ENCODE measurements around the gene NMD3.

DNA sequence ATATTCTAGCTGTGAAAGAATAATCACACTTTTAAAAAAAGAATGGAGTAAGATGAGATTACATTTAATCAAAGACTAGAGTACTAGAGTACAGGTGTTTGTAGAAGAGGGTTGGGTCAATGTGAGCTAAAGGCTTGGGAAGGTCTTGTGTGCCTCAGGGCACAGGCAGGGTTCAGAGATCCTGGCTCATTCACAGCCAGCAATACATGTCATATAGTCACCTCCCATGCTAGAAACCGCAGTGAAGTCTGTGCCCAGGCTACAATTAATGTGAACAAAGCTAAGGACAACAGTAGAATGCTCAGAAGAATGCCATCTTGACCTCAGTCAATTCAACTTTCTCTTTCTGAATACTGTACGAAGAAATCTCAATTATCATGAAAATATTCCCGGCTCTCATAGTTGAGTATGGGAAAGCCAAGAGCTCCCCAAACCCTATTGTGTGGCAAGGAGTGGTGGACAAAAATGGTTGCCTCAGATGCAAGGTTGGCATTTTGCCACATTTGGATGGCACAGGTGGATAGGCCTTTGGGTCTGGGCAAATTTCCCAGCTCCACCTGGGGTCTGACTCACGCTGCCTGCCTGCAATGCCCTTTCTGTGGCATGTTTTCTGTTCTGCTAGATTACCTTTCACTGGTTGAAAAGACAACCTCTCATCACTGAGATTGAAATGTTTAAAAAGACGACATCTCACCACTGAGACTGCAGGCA is 70.2 kb downstream of the NMD3 start:
- TF ChIP-seq, protein P1, sequence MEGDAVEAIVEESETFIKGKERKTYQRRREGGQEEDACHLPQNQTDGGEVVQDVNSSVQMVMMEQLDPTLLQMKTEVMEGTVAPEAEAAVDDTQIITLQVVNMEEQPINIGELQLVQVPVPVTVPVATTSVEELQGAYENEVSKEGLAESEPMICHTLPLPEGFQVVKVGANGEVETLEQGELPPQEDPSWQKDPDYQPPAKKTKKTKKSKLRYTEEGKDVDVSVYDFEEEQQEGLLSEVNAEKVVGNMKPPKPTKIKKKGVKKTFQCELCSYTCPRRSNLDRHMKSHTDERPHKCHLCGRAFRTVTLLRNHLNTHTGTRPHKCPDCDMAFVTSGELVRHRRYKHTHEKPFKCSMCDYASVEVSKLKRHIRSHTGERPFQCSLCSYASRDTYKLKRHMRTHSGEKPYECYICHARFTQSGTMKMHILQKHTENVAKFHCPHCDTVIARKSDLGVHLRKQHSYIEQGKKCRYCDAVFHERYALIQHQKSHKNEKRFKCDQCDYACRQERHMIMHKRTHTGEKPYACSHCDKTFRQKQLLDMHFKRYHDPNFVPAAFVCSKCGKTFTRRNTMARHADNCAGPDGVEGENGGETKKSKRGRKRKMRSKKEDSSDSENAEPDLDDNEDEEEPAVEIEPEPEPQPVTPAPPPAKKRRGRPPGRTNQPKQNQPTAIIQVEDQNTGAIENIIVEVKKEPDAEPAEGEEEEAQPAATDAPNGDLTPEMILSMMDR (IDR thresholded peaks at IDR 0.05): no peak
- TF ChIP-seq EP300 (IDR thresholded peaks at IDR 0.05): no peak
- TF ChIP-seq POLR2A (IDR thresholded peaks at IDR 0.05): no peak
- TF ChIP-seq POLR2AphosphoS5 (IDR thresholded peaks at IDR 0.05): no peak

Measured in upper lobe of left lung (tissue), 4 donors.